ENCODE results near the gene LPP.

The LPP gene

DNA sequence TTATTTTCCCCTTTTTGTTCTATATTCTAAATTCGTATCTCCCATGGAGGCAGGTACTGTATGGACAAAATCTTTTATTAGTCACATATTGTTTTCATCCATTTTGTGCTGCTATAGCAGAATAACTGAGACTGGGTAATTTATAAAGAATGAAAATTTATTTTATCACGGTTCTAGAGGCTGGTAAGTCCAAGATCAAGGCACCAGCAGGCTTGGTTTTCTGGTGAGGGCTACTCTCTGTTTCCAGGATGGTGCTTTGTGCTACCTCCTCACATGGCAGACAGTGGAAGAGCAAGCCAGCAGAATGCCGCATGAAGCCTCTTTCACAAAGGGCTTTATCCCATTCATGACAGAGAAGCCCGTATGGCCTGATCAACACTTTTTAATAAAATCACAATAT, 595.9 kb downstream of the LPP start:
- DNase-seq (ENCODE audit: low read depth) = no peak

DNA sequence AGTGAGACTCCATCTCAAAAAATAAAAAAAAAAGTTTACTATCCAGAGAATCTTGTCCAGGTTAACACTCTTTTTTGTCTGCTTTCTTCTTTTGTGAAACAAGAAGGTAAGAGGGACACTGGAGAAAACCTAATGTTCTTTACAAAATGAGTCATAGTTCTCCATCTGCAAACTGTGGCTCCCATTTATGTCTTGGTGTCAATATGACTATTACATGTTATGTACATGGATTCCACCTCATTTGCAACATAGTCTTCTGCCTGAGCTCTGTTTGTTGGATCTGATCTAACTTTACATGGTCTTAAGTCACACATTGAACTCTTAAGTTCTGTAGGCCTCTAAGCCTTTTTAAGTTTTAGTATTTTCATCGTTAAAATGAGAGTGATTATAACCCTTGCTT, 596.7 kb downstream of the LPP start:
- no peak for DNase-seq (ENCODE audit: low read depth)

DNA sequence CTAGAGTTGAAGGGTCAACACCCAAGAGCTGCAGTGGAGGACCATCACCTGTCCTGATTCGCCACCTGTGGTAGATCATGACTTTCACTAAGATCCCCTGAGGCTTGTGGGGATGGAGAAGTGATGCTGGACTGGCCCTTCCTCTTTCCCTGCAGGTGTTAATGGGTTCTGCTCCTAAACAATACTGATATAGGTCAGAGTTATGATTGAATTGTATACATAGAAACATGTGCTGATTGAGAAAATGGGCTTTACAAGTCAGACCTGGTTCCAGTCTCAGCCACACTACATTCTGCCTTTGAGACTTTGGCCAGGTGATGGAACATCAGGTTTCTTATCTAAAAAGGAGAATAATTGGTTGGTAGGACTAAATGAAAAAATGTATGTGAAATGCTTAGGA, 598.9 kb downstream of the LPP start:
- no peak for DNase-seq (ENCODE audit: low read depth)

DNA sequence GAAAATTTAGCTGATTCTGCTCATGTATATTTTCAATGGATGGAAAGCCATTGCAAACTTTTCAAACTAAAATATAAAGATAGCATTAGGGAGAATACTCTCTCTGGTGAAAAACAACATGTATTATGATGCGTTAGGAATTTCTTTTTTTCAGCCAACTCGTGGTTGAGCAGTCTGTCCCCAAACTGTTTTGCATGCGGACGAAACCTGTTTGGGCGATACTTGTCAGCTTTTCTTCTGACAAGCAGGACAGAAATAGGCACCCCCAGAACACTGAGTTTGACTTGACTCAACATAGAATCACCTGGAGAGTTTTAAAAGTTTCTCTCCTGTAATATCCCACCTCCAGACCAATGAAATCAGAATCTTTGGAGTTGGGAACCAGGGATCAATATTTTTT, 600.3 kb downstream of the LPP start:
- no peak for DNase-seq (ENCODE audit: low read depth)

DNA sequence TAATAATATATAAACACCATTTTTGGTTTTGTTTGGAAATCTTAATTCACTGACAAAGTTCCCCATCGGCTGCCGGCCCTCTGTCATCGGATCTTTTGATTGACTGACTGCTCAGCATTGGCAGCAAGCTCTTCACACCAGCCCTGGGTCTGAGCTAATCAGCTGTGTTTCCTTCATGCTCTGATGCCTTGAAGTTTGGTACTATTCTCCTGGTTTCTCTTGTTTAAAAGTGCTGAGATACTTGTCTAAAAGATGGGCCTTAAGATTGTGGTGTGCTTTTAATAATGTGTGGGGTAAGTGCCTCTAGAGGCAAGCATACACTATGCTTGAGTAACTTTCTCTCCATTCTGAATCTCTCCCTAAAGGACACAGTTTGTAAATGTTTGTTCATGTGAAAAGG, 602.3 kb downstream of the LPP start:
- no peak for DNase-seq (ENCODE audit: low read depth)

DNA sequence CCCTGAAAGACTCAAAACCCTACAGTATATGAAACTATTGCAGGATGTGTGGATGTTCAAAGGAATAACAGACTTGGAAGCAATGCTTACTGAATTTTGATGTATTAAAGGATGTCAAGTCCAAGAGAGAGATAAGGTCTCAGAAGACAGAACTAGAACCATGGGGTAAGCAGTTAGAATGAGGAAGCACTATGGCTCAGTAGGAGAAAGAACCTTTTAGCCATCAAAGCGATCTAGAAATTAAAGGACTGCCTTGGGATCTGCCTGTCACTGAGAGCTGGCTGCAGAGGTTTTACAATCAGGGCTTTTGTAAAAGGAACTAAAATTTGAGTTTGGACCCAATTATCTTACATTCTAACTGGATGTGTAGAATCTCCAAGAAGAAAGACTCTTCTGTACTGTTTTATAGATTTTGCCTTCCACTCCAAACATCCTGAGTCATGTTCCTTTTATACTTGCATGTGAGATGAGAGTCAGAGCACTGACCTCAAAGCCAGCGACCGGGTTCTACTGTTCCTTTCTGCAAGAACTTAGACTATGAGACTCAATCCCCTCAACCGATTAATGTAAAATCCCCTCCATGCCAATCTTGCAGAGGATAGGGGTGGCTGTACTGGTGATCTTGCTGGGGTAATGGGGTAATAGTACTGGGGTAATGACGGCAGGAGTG, 605.5 kb downstream of the LPP start:
- no peak for DNase-seq (ENCODE audit: low read depth)

DNA sequence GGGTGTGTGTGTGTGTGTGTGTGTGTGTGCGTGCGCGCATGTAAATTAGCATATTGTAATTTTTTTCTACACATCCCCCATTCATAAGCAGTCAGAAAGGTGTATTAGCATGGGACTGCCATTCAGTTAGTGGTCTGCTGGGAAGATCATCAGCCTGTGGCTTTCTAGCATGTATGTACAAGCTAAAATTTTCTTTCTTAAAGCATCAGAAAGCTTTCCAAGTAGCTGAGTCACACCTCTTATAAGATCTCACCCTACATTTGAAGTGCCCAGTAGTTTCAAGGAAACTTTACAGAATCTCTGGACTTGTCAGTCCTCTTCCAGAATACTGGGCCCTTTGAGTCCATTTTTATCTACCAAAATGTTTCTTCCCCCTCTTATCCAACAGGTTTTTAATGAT, 606.5 kb downstream of the LPP start:
- DNase-seq (ENCODE audit: low read depth) = no peak

DNA sequence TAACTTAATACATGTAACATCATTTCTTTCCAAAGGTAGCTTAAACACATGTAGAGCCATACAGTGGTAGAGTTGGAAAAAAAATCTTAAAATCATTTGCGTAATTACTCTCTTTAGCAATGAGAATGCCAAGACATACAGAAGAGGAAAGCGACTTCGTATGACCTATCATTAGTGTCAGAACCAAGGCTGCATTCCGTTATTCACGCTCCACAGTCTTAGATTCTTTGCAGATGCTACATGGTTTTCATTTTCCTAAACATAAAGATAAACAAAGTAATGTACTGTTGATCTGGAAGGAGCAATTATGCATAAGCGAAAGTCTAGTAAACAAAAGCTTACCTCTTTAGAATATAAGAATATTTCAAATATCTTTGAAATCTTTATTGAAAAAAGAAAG, 607.5 kb downstream of the LPP start:
- no peak for DNase-seq (ENCODE audit: low read depth)

DNA sequence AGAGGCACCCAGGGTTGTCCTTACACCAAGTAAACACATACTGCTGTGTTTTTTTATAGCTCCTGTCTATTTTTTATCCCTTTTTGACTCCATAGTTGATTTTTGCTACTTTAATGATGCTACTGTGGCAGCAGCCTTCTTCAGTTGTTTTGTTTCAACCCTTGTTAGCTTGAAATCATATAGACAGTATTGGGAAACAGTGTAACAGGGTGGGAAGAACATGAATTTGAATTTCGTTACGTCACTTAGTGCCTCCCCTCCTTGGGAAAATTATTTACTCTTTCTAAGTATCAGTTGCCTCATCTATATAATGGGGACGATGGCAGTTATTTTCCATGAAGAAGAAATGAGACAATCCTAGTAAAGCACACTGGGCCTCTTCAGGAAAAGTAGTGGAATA, 608.0 kb downstream of the LPP start:
- DNase-seq (ENCODE audit: low read depth) = no peak

DNA sequence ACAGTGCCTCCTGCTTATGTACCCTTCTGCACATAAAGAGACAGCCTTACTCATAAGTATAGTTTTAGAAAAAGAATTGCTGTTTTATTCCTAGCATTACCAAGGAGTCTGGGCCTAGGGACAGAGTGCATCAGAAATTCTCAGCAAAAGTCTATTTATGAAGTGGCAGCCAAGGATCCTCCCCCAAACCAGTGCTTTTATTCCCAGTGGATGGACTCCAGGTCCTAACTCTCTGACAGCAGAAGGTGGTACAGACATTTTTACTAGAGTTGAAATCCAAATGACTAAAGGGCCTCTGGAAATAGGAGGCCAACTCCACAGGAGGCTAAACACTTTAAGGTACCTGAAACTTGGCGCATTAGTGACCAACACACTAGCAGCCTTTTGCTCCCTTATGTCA, 610.7 kb downstream of the LPP start:
- DNase-seq (ENCODE audit: low read depth) = no peak

DNA sequence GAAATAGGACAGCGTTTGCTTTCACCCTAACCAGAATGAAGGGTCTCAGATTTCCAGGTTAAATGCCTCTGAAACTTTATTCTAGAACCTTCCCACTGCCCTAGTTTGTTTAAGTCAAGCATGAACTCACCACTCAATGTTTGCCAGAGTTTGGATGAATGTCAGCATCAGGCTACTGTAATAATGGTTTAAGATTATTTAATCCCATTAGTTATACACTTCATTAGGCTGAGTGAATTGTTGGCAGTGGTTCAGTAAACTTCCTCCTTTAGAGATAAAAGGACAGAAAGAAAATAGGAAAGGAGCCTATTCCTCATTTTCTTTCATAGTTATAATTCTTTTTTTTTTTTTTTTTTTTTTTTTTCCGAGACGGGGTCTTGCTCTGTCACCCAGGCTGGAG, 615.9 kb downstream of the LPP start:
- no peak for DNase-seq (ENCODE audit: low read depth)

DNA sequence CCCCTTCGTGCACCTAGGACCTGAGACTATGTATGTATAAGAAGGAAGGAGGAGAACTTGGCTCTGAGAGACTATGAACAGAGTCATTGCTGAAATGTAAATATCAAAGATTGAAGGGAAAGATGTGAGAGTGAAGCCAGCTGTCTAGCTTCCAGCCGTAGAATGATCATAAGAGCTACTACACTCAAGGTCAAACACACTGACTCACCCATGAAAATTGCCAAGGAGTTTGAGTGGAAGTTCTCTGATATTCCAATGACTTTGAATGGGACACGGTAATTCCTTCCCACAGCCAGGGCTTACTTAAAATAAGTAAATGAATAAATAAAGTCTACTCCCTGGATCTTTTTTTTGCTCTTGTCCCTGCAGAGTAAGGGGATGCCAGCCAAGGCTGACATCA, 618.9 kb downstream of the LPP start:
- no peak for DNase-seq (ENCODE audit: low read depth)

DNA sequence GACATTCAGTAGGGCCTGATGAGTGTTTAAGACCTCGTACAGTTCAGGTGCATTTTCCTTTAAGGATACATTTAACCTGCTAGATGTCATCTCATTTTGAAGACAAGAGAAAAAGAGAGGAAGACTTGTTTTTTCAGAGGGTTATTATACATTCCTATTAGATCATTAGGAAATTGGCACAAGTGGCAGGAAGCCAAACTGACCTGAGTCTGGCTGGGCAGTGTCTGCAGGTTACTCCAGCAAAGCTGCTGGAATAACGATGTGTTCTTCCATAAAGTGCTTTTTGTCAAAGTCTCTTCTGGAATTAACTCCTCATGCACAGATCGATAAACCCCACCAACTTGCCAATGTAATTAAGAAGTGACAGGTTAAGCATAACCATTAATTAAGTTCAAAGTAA, 621.5 kb downstream of the LPP start:
- no peak for DNase-seq (ENCODE audit: low read depth)

DNA sequence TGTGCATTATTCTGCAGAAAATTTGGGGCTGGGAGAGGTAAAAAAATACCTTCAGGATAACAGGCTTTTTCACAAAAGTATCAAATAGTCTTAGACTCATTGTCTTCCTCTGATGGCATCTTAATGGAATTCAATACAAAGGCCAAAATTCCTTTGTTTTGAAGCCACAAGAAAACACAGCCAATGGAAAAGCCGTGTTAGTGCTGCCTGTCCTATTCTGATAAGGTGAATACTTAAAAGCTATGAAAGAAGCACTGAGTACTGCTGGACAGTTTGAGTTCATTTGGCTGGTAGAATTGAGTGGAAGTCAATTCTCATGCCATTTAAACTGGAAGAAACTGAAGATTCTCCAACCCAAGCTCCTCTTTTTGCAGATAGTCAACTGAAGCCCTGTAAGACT, 622.5 kb downstream of the LPP start:
- no peak for DNase-seq (ENCODE audit: low read depth)

DNA sequence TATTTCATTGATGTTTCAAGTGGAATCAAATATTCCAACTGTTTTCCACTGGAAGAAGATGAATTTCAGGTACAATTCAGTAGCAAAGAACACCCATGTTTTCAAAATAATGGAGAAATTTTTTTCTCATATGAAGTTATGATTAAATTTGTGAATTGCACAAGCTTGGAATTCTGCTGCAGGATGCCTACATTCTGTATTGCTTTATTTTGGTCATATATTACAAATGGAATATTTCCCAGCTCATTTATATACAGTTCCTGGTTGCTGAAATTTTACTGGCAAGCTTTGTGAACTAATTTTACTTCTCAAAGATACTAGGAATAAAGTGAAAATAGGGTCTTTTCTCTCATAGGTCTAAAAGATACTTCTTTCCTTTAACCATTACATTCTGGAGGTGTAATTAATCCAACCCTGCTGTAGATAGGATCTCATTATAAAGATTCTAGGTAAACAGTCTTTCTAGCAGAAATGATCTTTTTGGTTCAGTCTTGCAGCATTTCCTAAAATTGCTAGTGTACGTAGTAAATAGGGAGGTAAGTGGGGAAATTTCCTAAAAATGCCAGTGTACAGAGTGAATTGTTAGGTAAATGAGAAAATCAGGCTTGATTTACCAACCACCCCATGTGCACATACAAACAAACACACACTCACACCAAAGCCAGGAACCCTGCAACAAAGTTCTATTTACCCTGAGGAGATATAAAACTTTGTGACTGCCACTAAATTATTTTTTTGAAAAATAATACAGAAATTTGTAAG, 624.3 kb downstream of the LPP start:
- no peak for DNase-seq (ENCODE audit: low read depth)

DNA sequence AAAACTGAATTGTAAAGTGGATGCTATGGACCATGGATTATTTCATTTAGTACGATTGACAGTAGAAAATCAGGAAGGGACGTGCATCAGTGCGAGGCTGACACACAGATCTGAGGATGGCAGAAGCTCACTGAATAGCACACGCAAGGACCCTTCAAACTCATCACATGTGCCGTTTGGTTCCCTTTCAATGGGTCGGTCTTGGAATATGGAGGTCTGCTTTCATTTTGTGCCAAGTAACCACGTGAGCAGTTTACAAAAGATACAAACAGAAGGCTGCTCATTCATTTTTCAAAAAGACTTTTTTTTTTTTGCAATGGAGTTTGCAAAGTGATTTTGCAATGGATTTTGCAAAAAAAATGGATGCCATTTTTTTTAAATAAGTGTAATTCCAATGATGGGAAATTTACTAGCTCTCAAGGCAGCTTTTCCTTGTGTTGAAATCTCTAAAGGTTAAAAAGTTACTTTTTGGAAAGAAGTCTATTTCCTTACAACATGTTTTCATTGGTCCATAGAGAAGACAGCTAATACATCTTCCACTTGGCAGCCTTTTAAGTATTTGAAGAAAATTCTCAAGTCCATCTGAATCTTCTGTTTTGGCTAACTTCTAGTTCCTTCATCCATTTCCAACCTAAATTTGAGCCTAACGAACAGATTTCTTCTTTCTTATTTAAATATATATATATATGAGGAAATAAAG, 625.5 kb downstream of the LPP start:
- DNase-seq (ENCODE audit: low read depth) = no peak

DNA sequence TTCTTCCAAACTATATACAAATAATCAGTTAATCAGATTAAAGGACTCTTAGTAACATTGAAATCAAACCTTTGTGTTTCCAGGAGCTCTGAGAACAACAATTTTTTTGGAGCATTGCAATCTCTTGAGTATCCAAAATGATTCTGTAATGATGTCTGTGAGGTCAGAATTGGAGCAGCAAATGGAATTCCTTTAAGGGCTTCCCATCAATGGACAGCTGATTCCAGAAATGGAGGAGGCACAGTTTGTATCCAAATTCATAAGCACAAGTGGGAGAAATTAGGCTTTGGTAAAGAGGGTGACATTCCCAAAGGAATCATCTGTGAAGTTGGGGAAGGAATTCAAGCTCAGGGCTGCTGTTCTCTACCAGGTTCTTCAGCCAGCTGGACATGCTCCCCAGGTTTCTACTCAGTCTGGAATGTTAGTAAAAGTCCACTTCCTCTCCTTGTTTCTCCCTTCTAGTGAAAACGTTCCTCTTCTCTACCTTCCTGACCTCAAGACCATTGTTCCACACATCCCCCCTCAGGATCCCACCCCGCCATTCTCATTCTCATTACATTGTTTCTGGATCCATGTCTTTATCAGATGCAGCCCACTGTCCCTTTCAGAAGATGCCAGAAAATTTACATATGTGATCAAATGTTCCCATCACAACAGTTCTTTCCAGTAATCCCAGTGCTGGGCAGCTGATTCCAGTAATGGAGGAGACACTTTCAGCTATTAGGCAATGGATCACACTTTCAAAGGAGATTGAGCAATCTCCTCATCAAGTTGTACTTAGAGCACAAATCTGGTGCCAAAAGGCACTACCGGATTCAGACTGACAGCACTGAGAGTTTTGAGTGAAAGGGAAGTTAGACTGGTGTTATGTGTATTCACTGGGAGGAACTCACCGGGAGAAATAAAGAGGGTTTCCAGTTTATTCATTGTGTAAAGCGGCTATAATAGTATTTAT, 626.5 kb downstream of the LPP start:
- no peak for DNase-seq (ENCODE audit: low read depth)

DNA sequence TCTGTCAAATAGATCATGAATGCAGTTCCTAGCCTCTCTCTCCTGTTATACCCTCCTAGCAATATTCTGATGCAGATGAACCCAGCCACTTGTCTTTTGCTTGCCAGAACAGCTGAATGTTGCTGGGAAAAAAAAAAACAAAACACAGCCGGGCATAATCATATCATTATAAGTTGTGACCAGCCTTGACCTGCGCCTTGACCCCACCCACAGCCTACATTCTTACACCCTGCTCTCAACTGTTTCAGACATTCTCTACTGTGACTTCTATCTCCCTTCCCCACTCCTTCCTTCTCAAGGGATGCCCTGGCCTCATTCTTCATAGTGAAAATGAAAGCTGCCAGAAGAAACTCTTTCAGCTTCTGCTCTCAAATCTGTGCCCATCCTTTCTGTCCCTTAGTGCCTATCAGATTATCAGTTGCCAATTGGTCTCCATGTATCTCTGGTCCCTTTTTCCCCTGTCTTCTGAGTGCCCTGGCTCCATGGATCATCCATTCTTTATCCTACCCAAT, 628.7 kb downstream of the LPP start:
- no peak for DNase-seq (ENCODE audit: low read depth)

DNA sequence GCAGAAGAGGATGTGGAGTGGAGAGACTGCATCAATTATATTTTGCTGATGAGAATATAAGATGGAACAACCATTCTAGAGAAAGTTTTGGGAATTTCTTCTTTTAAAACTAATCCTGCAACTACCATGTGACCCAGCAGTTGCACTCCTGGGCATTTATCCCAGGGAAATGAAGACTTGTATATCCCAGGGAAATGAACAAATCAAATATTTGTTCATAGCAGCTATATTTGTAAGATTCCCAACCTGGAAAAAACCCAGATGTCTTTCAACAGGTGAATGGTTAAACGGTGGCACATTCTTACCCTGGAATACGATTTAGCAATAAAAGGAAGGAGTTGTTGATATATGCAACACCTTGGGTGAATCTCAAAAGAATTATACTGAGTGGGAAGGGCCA, 632.5 kb downstream of the LPP start:
- DNase-seq (ENCODE audit: low read depth) = no peak

DNA sequence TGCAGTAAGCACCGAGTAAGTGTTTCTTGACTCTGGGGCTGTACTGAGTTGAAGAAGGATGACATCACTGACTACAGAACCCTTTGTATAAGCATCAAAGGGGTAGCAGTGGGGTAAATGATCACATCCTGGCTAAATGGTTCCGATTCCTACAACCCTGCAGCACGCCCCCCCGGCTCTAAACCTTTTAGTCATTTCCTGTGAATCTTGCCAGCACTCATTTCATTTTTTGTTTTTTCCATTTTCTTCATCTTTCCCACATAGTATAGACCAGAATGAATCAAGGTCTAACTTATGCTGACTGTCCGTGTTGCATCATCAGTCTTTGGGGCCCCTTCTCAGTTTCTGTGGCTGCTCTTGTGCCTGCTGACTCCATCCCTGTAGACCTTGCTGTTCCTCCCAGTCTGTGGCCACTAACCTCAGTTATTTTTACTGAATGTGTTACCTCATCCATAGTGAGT, 634.7 kb downstream of the LPP start:
- DNase-seq (ENCODE audit: low read depth) = peak; percentile 60

DNA sequence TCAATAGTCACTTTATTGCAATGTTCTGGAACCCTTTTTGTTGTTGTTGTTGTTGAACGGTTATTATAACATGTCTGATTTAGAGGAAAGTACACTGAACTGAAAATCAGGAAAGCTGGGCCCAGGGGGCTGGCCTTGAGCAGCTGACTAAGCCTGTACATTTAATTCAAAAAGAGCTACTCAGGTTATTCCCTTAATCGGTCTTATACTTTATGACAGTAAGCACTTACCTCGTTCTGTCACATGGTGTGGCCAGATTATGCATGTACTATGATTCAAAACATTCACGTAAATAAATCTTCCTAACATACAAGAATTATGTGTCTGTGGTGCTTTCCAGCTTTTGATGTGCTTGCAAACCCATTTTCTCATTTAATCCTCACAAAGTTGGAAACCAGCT, 635.3 kb downstream of the LPP start:
- DNase-seq (ENCODE audit: low read depth) = no peak

DNA sequence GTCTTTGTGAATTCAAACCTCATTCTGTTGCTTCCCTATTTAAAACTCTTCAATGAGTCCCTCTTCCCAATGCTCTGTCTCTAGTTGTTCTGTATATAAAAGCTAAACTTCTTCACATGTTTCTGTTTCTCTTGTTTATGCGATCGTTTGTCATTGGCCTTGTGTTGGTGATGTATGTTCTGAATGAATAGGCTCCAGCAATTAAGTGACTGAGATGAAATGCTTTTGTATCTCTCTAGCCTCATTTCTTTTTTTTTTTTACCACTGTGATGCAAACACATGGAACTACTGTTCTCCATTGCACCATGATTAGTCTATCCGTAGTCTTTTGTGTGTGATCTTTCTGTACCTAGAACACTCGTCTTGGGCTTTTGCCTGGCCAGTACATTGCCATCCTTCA, 637.4 kb downstream of the LPP start:
- DNase-seq (ENCODE audit: low read depth) = no peak

Measured in GM04503 (cell line).